Fibroblast of the conjunctiva (primary cell): Measurements from ENCODE around the gene LCN1.
"Not testable (repeated sequence)": the region's sequence is repeated elsewhere in the genome, so short reads cannot be mapped to it uniquely, and the experiment has no call there.

Experiments
- DNase-seq: peaks from one replicate; pipeline ENCODE4 v3.0.0-alpha.2; 2010; ENCODE audit warnings: low read depth

The LCN1 gene

GRCh38 chr9:135504262-135505243 lies 16.7 kb upstream of the LCN1 start:
- DNase-seq, result peak; percentile 43

- DNase-seq, result no peak
These were observed 15.6 kb upstream of the LCN1 start for GRCh38 chr9:135505406-135506187.

- DNase-seq, result no peak
These were observed 14.7 kb upstream of the LCN1 start for GRCh38 chr9:135506327-135507103.

GRCh38 chr9:135507104-135508035 lies 13.9 kb upstream of the LCN1 start:
- DNase-seq, result no peak

DNA sequence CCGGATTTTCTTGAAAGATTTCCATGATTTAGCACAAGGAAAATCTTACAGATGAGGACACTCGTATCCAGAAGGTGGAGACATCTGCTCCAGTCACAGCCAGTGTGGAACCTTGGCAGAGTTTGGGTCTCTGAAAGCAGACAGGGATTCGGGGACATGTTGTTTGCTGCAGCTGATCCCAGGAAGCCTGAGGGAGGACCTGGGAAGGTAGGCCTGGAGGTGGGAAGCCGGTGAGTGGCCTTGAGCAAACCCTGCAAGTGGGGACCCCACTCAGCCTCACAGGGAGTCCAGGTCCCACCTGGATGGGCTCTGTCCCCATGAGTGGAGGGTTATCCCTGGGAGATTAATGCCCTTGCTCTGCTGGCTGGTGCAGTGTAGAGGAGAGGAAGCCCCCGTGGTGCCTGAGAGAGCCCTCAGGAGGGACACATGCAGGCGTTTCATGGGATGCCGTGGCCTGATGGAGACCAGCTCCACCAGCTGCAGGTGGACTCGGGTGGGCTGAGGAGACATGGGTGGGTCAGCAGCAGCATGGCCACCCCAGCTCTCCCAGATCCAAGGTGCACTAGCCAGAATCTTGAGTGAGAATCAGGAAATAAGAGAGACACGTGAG lies 12.9 kb upstream of the LCN1 start:
- DNase-seq, result no peak

DNA sequence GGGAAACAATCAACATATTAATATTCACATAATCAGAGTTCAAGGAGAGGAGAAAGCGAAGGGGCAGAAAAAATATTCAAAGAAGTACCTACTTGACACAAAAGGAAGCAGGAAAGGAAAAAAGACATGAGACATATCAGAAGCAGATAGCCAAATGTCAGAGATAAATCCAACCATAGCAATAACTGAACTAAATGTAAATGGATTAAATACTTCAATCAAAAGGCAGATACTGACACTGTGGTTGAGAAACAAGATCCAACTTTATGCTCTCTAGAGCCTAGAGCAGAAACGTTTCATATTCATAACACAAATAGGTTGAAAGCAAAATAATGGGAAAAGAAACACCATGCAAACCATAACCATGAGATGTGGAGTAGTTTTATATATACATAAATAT lies 11.8 kb upstream of the LCN1 start:
- DNase-seq, result no peak

DNA sequence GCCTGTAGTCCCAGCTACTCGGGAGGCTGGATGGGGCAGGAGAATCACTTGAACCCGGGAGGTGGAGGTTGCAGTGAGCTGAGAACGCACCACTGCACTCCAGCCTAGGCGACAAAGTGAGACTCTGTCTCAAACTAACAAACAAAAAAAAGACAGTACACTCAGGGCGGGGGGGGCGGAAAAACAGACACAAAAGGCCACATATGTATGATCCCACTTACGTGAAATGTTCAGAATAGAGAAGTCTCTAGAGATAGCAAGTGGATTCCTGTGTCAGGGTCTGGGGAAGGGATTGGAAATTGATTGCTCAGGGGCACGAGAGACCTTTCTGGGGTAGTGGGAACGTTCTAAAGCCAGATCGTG lies 9.0 kb upstream of the LCN1 start:
- no peak for DNase-seq

DNA sequence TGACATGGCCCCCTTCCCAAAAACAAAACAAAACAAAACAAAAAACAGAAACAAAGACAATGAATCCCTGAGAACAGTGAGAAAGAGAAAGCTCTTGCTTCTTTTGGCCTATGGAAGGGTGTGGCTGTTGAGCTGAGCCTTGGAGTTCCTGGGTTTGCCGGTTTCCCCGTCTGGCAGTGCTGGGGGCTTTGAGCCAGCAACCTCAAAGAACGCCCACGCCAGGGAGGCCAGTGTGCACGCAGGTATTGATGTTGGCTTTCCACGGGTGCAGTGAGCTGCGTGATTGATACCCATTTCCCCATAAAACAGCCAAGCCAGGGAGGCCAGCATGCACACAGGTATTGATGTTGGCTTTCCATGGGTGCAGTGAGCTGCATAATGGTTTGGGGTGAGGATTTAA lies 8.3 kb upstream of the LCN1 start:
- no peak for DNase-seq

GRCh38 chr9:135513351-135513846 lies 7.8 kb upstream of the LCN1 start:
- DNase-seq, result no peak

- not testable (repeated sequence) for DNase-seq
These were observed 7.3 kb upstream of the LCN1 start for GRCh38 chr9:135513906-135514305.

DNA sequence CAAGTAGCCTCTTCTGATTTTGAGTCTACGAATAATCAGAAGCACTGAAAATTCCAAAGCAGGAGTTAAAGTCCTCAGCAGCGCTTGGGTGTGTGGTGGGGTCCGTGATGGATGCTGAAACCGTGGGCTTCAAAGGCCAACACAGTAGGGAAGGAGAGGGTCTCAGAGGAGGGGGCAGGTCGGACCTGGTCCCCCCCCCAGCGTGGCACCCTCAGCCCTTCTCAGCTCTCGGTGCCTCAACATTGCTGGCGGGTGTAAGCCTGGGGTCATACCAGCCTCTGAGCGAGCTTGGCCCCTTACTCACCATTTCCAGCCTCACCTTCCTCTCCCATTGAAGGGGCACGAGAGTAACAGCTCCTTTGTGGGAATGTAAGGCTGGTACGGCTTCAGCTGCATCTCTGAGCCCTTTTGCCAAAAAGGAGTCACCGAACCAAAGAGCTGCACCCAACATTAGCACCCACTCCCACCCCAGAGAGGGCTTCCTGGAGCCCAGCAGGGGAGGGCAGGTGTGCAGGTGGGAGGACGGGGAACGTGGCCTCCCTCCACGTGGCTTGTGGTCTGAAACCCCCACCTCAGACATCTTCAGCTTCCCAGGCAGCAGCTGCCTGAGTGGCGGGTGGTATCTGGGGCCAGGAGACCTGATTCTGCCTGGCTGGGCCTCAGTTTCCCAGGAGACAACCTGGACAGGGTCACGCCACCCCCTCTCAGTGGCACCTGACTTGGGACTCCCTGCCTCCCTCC lies 6.7 kb upstream of the LCN1 start:
- no peak for DNase-seq

DNA sequence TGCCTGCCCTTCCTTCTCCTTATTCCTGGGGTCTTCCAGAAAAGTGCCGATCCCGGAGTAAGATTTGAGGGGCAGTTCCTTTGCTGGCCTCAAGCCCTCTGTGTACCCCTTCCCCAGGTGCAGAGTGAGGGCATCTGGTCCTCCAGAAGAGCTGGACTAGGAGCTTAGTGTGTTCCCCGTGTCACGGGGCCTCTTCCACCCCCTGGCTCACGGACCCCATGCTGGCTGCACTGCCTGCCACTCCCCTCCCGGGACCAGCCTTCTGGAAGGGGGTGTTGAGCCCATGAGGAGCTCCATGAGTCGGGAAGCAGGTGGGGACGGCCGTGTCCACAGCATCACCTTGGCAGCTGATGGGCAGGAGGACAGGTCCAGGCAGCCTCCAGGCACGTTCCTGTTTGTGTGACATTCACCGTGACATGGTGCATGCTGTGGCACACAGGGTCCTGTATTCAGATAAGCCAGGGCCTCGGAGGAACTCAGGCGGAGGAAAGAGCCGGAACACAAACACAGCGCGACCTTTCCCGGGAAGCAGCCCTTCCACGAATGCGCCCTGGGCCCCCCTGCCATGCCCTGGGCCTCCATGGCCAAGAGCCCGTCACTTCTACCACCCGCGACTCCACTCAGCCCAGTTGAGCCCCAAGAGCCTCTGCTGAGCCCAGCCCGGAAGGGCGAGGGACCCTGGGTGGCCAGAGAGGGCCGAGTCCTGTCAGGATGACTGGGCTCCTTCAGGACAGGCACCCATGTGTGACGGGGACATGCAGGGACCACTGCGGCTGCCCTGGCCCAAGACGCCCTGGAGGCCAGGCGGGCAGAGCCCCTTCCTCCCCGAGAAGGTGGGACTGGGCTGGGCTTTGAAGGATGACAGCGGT lies 5.9 kb upstream of the LCN1 start:
- DNase-seq, result no peak

GRCh38 chr9:135516132-135516860 lies 4.9 kb upstream of the LCN1 start:
- no peak for DNase-seq

DNA sequence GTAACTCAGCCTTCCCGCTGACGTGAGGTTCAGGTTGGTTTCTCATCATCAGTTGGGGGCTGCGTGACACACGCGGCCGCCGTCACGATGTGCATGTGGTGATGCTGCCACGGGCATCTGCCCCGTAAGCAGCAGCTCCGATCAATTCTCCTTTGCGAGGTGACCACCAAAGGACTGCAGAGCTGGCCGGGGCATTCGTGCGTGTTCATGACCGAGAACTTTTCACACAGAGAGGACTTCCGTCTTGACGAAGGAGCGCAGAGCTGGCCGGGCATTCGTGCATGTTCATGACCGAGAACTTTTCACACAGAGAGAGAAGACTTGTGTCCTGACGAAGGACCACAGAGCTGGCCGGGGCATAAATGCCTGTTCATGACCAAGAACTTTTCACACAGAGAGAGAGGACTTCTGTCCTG lies 3.8 kb upstream of the LCN1 start:
- no peak for DNase-seq

DNA sequence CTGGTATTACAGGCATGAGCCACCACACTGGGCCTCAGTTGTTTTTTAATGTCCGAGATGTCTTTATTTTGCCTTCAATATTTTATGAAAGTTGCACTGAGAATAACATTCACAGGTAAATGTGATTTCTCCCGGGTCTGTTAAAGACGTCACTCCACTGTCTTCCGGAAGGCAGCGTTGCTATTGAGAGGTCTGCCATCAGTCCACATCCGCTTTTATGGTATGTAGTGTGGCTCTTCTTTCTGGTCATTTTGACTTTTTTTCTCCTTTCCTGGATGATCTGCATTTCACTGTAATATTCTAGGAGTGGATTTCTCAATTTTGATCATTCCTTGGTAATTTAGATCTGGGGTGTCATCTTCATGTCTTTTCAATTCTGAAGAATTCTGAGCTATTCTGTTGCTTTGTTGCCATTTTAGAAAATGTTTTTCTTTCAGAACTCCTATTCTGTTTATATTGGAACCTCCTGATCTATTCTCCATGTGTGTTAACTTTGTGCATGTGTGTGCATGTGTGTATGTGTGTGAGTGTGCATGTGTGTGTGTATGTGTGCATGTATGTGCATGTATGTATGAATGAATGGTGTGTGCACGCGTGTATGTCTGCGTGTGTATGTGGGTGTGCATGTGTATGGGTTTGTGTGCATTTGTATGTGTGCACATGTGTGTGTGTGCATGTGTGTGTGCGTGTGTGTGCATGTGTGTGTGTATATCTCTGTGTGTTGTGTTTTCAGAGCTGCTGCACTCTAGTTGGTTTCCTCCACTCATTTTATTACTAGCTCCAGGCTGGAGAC lies 1.9 kb upstream of the LCN1 start:
- DNase-seq, result no peak

DNA sequence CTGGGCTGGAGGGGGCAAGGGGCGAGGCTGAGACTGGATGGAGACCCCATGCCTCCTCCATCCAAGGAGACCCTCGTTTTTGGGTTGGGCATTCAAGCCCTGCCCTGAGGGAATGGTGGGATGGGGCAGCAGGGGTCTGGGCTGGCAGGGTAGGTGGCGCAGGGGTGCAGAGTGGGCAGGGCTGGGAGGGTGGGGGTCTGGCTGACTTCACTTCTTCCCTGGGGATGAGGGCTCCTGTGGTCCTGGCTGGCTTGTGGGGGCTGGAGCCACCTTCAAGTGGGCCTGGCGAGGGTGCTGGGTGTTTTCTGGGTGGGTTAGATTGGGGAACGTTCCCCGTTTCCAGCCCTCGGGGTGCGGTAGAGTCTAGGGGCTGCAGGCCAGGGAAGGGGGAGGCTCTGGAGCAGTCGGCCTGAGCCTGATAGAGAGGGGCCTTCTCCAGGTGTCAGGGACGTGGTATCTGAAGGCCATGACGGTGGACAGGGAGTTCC lies 412 bp downstream of the LCN1 start:
- no peak for DNase-seq
